Natural killer cell (primary cell): ENCODE measurements around the gene ARMH3. TPM values are rescaled to one million over a fixed set of nuclear protein-coding genes. Genes with fewer than 3 reads are reported as not detected.
A peak's percentile ranks its signal among the peaks of the same experiment; 100 is the strongest.

Experiments used
- ATAC-seq, 3 donors: fragments of 150-1000 bp in 2 of 3; fragments of 200-7000 bp in 1 of 3; cut with Tn5 transposase; 1 replicate in 1 of 3; 2 replicates in 2 of 3; pipeline ENCODE4 v1.10.0; 2021; ENCODE audit warnings: mild to moderate bottlenecking in 2 of 3, moderate library complexity in 2 of 3
- DNase-seq, 2 donors: peaks; one replicate each; pipeline versions ENCODE4 v3.0.0 to v3.0.0-alpha.2; 2013 to 2021; ENCODE audit warnings: mixed read lengths in 1 of 2
- H3K27ac ChIP-seq: one replicate; pipeline ENCODE4 v1.5.1; 2013; ENCODE audit warnings: mild to moderate bottlenecking, low read length
- H3K27me3 ChIP-seq: one replicate; pipeline ENCODE4 v1.6.1; 2013; ENCODE audit warnings: low read length; ENCODE audit not compliant: control insufficient read depth, insufficient read depth
- H3K36me3 ChIP-seq: one replicate; pipeline ENCODE4 v1.6.1; 2013; ENCODE audit warnings: low read length; ENCODE audit not compliant: control insufficient read depth, insufficient read depth
- H3K4me1 ChIP-seq: one replicate; pipeline ENCODE4 v1.6.1; 2013; ENCODE audit warnings: low read length; ENCODE audit not compliant: control insufficient read depth, insufficient read depth
- H3K4me3 ChIP-seq: one replicate; pipeline ENCODE4 v1.5.1; 2013; ENCODE audit warnings: low read length
- H3K9me3 ChIP-seq: one replicate; pipeline ENCODE4 v1.6.1; 2013; ENCODE audit warnings: low read length; ENCODE audit not compliant: control insufficient read depth, insufficient read depth
- H3K27ac Mint-ChIP-seq, 2 donors: one replicate each; pipeline ENCODE4 v1.8.0; 2022; ENCODE audit warnings: mild to moderate bottlenecking in 2 of 2, mixed read lengths in 2 of 2, moderate library complexity in 1 of 2
- H3K27me3 Mint-ChIP-seq, 2 donors: one replicate each; pipeline ENCODE4 v1.8.0; 2022; ENCODE audit warnings: low read depth in 2 of 2, mixed read lengths in 2 of 2
- H3K36me3 Mint-ChIP-seq: one replicate; pipeline ENCODE4 v1.8.0; 2022; ENCODE audit warnings: mixed read lengths
- H3K4me1 Mint-ChIP-seq, 2 donors: one replicate each; pipeline ENCODE4 v1.8.0; 2022; ENCODE audit warnings: mixed read lengths in 2 of 2
- H3K4me3 Mint-ChIP-seq: one replicate; pipeline ENCODE4 v1.8.0; 2022; ENCODE audit warnings: mild to moderate bottlenecking, moderate library complexity, mixed read lengths
- H3K9me3 Mint-ChIP-seq, 2 donors: one replicate each; pipeline ENCODE4 v1.8.0; 2022; ENCODE audit warnings: mixed read lengths in 2 of 2
- WGBS: methylation state at CpG from one replicate; pipeline ENCODE4 v1.1.7; 2013; ENCODE audit warnings: missing lambda C conversion rate; ENCODE audit not compliant: insufficient coverage; 5-methylcytosine and 5-hydroxymethylcytosine counted together
- intact Hi-C: fragments of 100-400 bp; cut with micrococcal nuclease; formaldehyde crosslinking; loops from one replicate; pipeline ENCODE4 v1.14.2; 2022
- total RNA-seq, 4 donors: library from RNA; stranded (reverse); fragments of 120-200 nt in 1 of 4; gene quantifications; one replicate each; pipeline versions ENCODE4 v1.2.3 to v1.2.4, GENCODE V29; 2013 to 2022
- TF ChIP-seq, protein P1 (sequence below): fragments of 200-600 bp; IDR thresholded peaks from one replicate; pipeline ENCODE4 v1.8.0; 2022; ENCODE audit warnings: antibody characterized with exemption

ARMH3 gene
- total RNA-seq, 3 donors from 2014 or later (not counting 1 experiment from before 2014, with no cell fraction given) = 29.9 to 38.9 (median 35.4) TPM

GRCh38 chr10:101848408-101848807, 207.6 kb downstream of the ARMH3 start:
- intact Hi-C loops = no loop called here
- Mint-ChIP-seq H3K27me3 (peaks cover 6 to 8% of the 10 kb centered on the region in 2 donors), H3K4me1 (peaks cover 11 to 17% of the 10 kb centered on the region in 2 donors), H3K4me3 (no peak overlapping the region), H3K36me3 (no peaks in the 10 kb centered on the region), H3K27ac (no peak overlapping the region), H3K9me3 (no peaks in the 10 kb centered on the region)
- Histone ChIP-seq H3K27me3 (no peaks in the 10 kb centered on the region), H3K4me1 (peaks cover 9% of the 10 kb centered on the region), H3K9me3 (no peaks in the 10 kb centered on the region), H3K36me3 (peaks cover 21% of the 10 kb centered on the region), H3K27ac (no peak overlapping the region), H3K4me3 (no peak overlapping the region)
- no peak for DNase-seq
- ATAC-seq = no peak
- 88% methylated on average over 4 of the region's 4 CpGs for WGBS
- TF ChIP-seq, protein P1, sequence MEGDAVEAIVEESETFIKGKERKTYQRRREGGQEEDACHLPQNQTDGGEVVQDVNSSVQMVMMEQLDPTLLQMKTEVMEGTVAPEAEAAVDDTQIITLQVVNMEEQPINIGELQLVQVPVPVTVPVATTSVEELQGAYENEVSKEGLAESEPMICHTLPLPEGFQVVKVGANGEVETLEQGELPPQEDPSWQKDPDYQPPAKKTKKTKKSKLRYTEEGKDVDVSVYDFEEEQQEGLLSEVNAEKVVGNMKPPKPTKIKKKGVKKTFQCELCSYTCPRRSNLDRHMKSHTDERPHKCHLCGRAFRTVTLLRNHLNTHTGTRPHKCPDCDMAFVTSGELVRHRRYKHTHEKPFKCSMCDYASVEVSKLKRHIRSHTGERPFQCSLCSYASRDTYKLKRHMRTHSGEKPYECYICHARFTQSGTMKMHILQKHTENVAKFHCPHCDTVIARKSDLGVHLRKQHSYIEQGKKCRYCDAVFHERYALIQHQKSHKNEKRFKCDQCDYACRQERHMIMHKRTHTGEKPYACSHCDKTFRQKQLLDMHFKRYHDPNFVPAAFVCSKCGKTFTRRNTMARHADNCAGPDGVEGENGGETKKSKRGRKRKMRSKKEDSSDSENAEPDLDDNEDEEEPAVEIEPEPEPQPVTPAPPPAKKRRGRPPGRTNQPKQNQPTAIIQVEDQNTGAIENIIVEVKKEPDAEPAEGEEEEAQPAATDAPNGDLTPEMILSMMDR = no peak

DNA sequence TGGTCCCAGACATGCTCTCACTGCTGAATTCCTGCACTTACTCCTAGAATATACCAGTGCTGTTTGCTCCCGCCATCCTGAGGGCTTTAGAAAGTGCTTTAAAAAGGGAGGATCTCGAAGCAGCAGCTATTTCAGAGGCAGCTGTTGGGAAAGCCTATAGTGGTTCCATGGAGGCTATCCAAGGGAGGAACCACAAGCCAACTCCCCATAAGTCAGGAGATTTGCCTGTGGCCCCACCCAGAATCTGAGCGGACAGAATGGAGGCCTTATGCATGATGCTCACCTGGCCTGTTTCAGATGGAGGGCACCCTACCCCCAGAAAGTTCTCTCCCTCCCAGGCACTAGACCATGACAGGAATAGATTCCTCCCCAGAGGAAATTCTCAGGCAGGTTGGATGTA, 210.1 kb downstream of the ARMH3 start:
- H3K27me3 ChIP-seq = no peaks in the 10 kb centered on the region
- no peak overlapping the region for H3K27ac ChIP-seq
- H3K36me3 Mint-ChIP-seq = no peaks in the 10 kb centered on the region
- no peak overlapping the region for H3K4me3 ChIP-seq
- no peak for ATAC-seq
- 100% methylated on average over 3 of the region's 3 CpGs for WGBS
- intact Hi-C loops = no loop called here
- H3K9me3 Mint-ChIP-seq = no peaks in the 10 kb centered on the region
- TF ChIP-seq, protein P1 = no peak
- no peak overlapping the region for H3K27ac Mint-ChIP-seq
- no peaks in the 10 kb centered on the region for H3K9me3 ChIP-seq
- peaks cover 14% of the 10 kb centered on the region for H3K36me3 ChIP-seq
- peaks cover 18% of the 10 kb centered on the region for H3K4me1 ChIP-seq
- H3K27me3 Mint-ChIP-seq = peaks cover 9 to 15% of the 10 kb centered on the region in 2 donors
- DNase-seq = no peak
- H3K4me1 Mint-ChIP-seq = peaks cover 12 to 27% of the 10 kb centered on the region in 2 donors
- H3K4me3 Mint-ChIP-seq = no peak overlapping the region

- 33% methylated on average over 51 of the region's 60 CpGs for WGBS
- peaks cover 37% of the 10 kb centered on the region for H3K4me1 ChIP-seq
- Mint-ChIP-seq H3K4me1 (peaks cover 14 to 45% of the 10 kb centered on the region in 2 donors), H3K27me3 (peaks cover 13 to 15% of the 10 kb centered on the region in 2 donors), H3K4me3 (peak within 1 kb of the TSS; percentile 82), H3K36me3 (no peaks in the 10 kb centered on the region), H3K27ac (peak within 1 kb of the TSS in 1 of 2 donors; percentile 69), H3K9me3 (no peaks in the 10 kb centered on the region)
- no peak within 1 kb of the TSS for H3K27ac ChIP-seq
- TF ChIP-seq, protein P1 = peak; percentile 67
- DNase-seq (peak; percentile 39 to 79), ATAC-seq (peak; percentile 43 to 65 (median 57))
- peaks cover 6% of the 10 kb centered on the region for H3K36me3 ChIP-seq
- peaks cover 2% of the 10 kb centered on the region for H3K27me3 ChIP-seq
- no peaks in the 10 kb centered on the region for H3K9me3 ChIP-seq
- intact Hi-C loops = no loop called here
- peak within 1 kb of the TSS; percentile 15 for H3K4me3 ChIP-seq
These were observed 212.6 kb downstream of the ARMH3 start, which contains the start of gene KCNIP2 for GRCh38 chr10:101843032-101844021. KCNIP2 (minus strand) TSS chr10:101843800; CDS start chr10:101843568, 232 bp downstream.
